Neural cell (in vitro differentiated cells): ENCODE measurements around the gene CD81. TPM values are rescaled to one million over a fixed set of nuclear protein-coding genes. Genes with fewer than 3 reads are reported as not detected.

Experiments used
- H2AFZ ChIP-seq: fragments of 200-600, 300-800 bp; sonication (generic), shearing (Covaris generic); 2 replicates; pipeline ENCODE4 v1.6.0; 2014; ENCODE audit warnings: low read depth, mild to moderate bottlenecking, antibody characterized with exemption, low read length, moderate library complexity
- H3F3A ChIP-seq: fragments of 200-600 bp; shearing (Covaris generic); 2 replicates; pipeline ENCODE4 v1.6.1; 2016; ENCODE audit warnings: mild to moderate bottlenecking, moderate library complexity, mixed read lengths, antibody characterized with exemption, low read length; ENCODE audit not compliant: insufficient read depth, poor library complexity, severe bottlenecking
- H3K27ac ChIP-seq: fragments of 200-600, 300-800 bp; sonication (generic), shearing (Covaris generic); 2 replicates; pipeline ENCODE4 v1.5.1; 2014; ENCODE audit warnings: mild to moderate bottlenecking, low read length, moderate library complexity
- H3K27me3 ChIP-seq: fragments of 300-800, 200-600 bp; sonication (generic), shearing (Covaris generic); 2 replicates; pipeline ENCODE4 v1.6.0; 2014; ENCODE audit warnings: mild to moderate bottlenecking, low read depth, low read length, moderate library complexity; ENCODE audit not compliant: insufficient read depth
- H3K36me3 ChIP-seq: fragments of 300-800, 200-600 bp; sonication (generic), shearing (Covaris generic); 2 replicates; pipeline ENCODE4 v1.5.1; 2014; ENCODE audit warnings: mild to moderate bottlenecking, antibody characterized with exemption, low read length, moderate library complexity; ENCODE audit not compliant: insufficient read depth
- H3K4me2 ChIP-seq: fragments of 300-800, 200-600 bp; sonication (generic), shearing (Covaris generic); 2 replicates; pipeline ENCODE4 v1.6.0; 2014; ENCODE audit warnings: mild to moderate bottlenecking, low read length
- H3K4me3 ChIP-seq: fragments of 300-800, 200-600 bp; sonication (generic), shearing (Covaris generic); 2 replicates; pipeline ENCODE4 v1.5.1; 2014; ENCODE audit warnings: mild to moderate bottlenecking, low read length, moderate library complexity
- H3K79me2 ChIP-seq: fragments of 200-600 bp; shearing (Covaris generic); replicated peaks from 2 replicates; pipeline ENCODE4 v1.6.0; 2014; ENCODE audit warnings: mild to moderate bottlenecking, low read length, moderate library complexity; ENCODE audit not compliant: insufficient read depth
- H3K9ac ChIP-seq: fragments of 300-800, 200-600 bp; sonication (generic), shearing (Covaris generic); 2 replicates; pipeline ENCODE4 v1.6.1; 2016; ENCODE audit warnings: mild to moderate bottlenecking, low read length, mixed read lengths
- H3K9me2 ChIP-seq: fragments of 200-600 bp; shearing (Covaris generic); 2 replicates; pipeline ENCODE4 v1.6.1; 2016; ENCODE audit warnings: mild to moderate bottlenecking, low read length, mixed read lengths; ENCODE audit not compliant: insufficient read depth
- H3K9me3 ChIP-seq: fragments of 200-600, 300-800 bp; sonication (generic), shearing (Covaris generic); 2 replicates; pipeline ENCODE4 v1.6.1; 2016; ENCODE audit warnings: mild to moderate bottlenecking, mixed run types, low read length, moderate library complexity, mixed read lengths
- H4K20me1 ChIP-seq: fragments of 200-600 bp; shearing (Covaris generic); 2 replicates; pipeline ENCODE4 v1.6.1; 2016; ENCODE audit warnings: mild to moderate bottlenecking, mixed run types; ENCODE audit not compliant: insufficient read depth
- EP300 ChIP-seq: fragments of 450-650 bp; conservative IDR thresholded peaks from 2 replicates; pipeline ENCODE4 v1.6.1; 2014; ENCODE audit warnings: antibody characterized with exemption, mild to moderate bottlenecking, moderate library complexity; ENCODE audit not compliant: poor library complexity, severe bottlenecking
- EZH2 ChIP-seq: fragments of 200-600, 300-800 bp; shearing (Covaris generic), sonication (generic); IDR thresholded peaks from 2 replicates; pipeline ENCODE4 v1.6.1; 2014; ENCODE audit warnings: antibody characterized with exemption, low read length, borderline replicate concordance, mild to moderate bottlenecking; ENCODE audit not compliant: insufficient read depth, poor library complexity, severe bottlenecking
- MXI1 ChIP-seq: fragments of 450-650 bp; conservative IDR thresholded peaks from 2 replicates; pipeline ENCODE4 v1.6.1; 2014; ENCODE audit warnings: antibody characterized with exemption, mild to moderate bottlenecking; ENCODE audit not compliant: poor library complexity, severe bottlenecking
- POLR2AphosphoS5 ChIP-seq: IDR thresholded peaks from 2 replicates; pipeline ENCODE4 v1.6.1; 2012
- RAD21 ChIP-seq: fragments of 450-650 bp; conservative IDR thresholded peaks from 2 replicates; pipeline ENCODE4 v1.6.1; 2014; ENCODE audit warnings: antibody characterized with exemption, mild to moderate bottlenecking, moderate library complexity
- SMC3 ChIP-seq: fragments of 450-650 bp; conservative IDR thresholded peaks from 2 replicates; pipeline ENCODE4 v1.6.1; 2014; ENCODE audit warnings: antibody characterized with exemption, mild to moderate bottlenecking, moderate library complexity; ENCODE audit not compliant: poor library complexity
- TAF1 ChIP-seq: IDR thresholded peaks from 2 replicates; pipeline ENCODE4 v1.6.1; 2012; ENCODE audit warnings: low read depth
- polyA plus RNA-seq: library from polyadenylated mRNA; depleted of rRNA; stranded (reverse); fragments of >200 nt; gene quantifications from 2 replicates; pipeline ENCODE4 v1.2.3, GENCODE V29; 2014
- TF ChIP-seq, protein P1 (sequence below): IDR thresholded peaks from 2 replicates; pipeline ENCODE4 v1.6.1; 2012; ENCODE audit warnings: borderline replicate concordance
- TF ChIP-seq, protein P2 (sequence below): fragments of 450-650 bp; IDR thresholded peaks from 2 replicates; pipeline ENCODE4 v1.5.1; 2014; ENCODE audit warnings: antibody characterized with exemption, mild to moderate bottlenecking, moderate library complexity; ENCODE audit not compliant: poor library complexity, severe bottlenecking

CD81 gene
- polyA plus RNA-seq, 1 donor from 2014 or later: 97.8 TPM

DNA sequence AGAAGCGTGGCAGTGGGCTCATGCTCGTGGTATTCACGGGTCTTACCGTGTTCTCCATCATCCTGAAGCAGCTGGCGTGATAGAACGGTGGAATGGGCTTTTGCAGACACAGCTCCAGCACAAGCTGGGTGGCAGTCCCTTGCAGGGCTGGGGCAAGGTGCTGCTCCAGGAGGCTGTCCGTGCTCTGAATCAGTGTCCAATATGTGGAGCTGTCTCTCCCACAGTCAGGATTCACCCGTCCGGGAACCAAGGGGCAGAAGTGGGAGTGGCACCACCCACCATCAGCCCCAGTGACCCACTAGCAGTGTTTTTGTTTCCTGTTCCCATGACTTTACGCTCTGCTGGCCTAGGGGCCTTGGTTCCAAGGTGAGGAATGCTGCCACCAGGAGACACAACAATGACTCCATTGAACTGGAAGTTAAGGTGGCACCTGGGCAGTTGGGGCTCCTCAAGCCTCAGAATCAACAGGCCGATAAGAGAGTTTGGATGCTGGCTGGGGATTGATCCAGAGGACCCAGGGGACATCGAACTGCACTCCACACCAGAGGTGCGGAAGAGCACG is 16.9 kb upstream of the CD81 start:
- TF ChIP-seq TAF1: no peak
- TF ChIP-seq, protein P1, sequence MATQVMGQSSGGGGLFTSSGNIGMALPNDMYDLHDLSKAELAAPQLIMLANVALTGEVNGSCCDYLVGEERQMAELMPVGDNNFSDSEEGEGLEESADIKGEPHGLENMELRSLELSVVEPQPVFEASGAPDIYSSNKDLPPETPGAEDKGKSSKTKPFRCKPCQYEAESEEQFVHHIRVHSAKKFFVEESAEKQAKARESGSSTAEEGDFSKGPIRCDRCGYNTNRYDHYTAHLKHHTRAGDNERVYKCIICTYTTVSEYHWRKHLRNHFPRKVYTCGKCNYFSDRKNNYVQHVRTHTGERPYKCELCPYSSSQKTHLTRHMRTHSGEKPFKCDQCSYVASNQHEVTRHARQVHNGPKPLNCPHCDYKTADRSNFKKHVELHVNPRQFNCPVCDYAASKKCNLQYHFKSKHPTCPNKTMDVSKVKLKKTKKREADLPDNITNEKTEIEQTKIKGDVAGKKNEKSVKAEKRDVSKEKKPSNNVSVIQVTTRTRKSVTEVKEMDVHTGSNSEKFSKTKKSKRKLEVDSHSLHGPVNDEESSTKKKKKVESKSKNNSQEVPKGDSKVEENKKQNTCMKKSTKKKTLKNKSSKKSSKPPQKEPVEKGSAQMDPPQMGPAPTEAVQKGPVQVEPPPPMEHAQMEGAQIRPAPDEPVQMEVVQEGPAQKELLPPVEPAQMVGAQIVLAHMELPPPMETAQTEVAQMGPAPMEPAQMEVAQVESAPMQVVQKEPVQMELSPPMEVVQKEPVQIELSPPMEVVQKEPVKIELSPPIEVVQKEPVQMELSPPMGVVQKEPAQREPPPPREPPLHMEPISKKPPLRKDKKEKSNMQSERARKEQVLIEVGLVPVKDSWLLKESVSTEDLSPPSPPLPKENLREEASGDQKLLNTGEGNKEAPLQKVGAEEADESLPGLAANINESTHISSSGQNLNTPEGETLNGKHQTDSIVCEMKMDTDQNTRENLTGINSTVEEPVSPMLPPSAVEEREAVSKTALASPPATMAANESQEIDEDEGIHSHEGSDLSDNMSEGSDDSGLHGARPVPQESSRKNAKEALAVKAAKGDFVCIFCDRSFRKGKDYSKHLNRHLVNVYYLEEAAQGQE: no peak
- TF ChIP-seq, protein P2, sequence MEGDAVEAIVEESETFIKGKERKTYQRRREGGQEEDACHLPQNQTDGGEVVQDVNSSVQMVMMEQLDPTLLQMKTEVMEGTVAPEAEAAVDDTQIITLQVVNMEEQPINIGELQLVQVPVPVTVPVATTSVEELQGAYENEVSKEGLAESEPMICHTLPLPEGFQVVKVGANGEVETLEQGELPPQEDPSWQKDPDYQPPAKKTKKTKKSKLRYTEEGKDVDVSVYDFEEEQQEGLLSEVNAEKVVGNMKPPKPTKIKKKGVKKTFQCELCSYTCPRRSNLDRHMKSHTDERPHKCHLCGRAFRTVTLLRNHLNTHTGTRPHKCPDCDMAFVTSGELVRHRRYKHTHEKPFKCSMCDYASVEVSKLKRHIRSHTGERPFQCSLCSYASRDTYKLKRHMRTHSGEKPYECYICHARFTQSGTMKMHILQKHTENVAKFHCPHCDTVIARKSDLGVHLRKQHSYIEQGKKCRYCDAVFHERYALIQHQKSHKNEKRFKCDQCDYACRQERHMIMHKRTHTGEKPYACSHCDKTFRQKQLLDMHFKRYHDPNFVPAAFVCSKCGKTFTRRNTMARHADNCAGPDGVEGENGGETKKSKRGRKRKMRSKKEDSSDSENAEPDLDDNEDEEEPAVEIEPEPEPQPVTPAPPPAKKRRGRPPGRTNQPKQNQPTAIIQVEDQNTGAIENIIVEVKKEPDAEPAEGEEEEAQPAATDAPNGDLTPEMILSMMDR: no peak
- TF ChIP-seq EZH2: no peak
- no peak for TF ChIP-seq EP300
- no peak for TF ChIP-seq RAD21
- no peak for TF ChIP-seq SMC3
- TF ChIP-seq POLR2AphosphoS5: no peak
- TF ChIP-seq MXI1: no peak
- H3K79me2 ChIP-seq: no peaks in the 10 kb centered on the region
- no peak overlapping the region for H2AFZ ChIP-seq

DNA sequence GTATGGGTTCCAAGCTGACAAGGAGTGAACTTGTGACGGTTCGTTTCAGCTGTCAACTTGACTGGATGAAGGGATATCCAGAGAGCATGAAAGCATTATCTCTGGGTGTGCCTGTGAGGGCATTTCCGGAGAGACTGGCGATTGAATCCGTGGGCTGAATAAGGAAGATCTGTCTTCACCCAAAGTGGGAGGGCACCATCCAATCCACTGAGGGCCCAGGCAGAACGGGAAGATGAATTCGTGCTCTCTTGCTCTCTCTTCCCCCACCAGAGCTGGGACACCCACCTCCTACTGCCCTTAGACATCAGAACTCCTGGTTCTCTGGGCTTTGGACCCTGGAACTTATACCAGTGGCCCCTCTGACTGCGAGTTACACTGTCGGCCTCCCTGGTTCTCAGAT is 15.5 kb upstream of the CD81 start:
- TF ChIP-seq, protein P2: no peak
- TF ChIP-seq EP300 (no peak), POLR2AphosphoS5 (no peak)
- H3K9me3 ChIP-seq: no peaks in the 10 kb centered on the region
- H3K27me3 ChIP-seq: no peaks in the 10 kb centered on the region
- no peaks in the 10 kb centered on the region for H3K9me2 ChIP-seq
- H3K4me2 ChIP-seq: no peak overlapping the region
- H2AFZ ChIP-seq: no peak overlapping the region
- H4K20me1 ChIP-seq: no peaks in the 10 kb centered on the region
- no peaks in the 10 kb centered on the region for H3K36me3 ChIP-seq
- no peak overlapping the region for H3K9ac ChIP-seq
- no peak overlapping the region for H3K27ac ChIP-seq
- H3F3A ChIP-seq: no peaks in the 10 kb centered on the region
- H3K79me2 ChIP-seq: no peaks in the 10 kb centered on the region
- no peak overlapping the region for H3K4me3 ChIP-seq

More for the DNA sequence above, 16.9 kb upstream of the CD81 start:
- H3K9ac ChIP-seq: no peak overlapping the region
- no peaks in the 10 kb centered on the region for H4K20me1 ChIP-seq
- H3K4me2 ChIP-seq: no peak overlapping the region
- no peaks in the 10 kb centered on the region for H3K36me3 ChIP-seq
- H3K4me3 ChIP-seq: no peak overlapping the region
- no peaks in the 10 kb centered on the region for H3F3A ChIP-seq
- H3K9me3 ChIP-seq: no peaks in the 10 kb centered on the region
- no peaks in the 10 kb centered on the region for H3K9me2 ChIP-seq
- no peak overlapping the region for H3K27ac ChIP-seq
- H3K27me3 ChIP-seq: no peaks in the 10 kb centered on the region
